Left ventricle myocardium inferior (tissue), 1 donor: ENCODE results near the gene RAPGEF4. TPM values are rescaled to one million over a fixed set of nuclear protein-coding genes. Genes with fewer than 3 reads are reported as not detected.

Source experiments
- DNase-seq: peaks from one replicate; pipeline ENCODE4 v3.0.0-alpha.2; 2020
- H3K27ac ChIP-seq: fragments of 200-600 bp; replicated peaks from 2 replicates; pipeline ENCODE4 v1.8.0; 2021
- H3K27me3 ChIP-seq: fragments of 200-600 bp; 2 replicates; pipeline ENCODE4 v1.8.0; 2021; ENCODE audit warnings: low read depth
- H3K36me3 ChIP-seq: fragments of 200-600 bp; 2 replicates; pipeline ENCODE4 v1.8.0; 2021
- H3K4me1 ChIP-seq: fragments of 200-600 bp; 2 replicates; pipeline ENCODE4 v1.8.0; 2021
- H3K4me3 ChIP-seq: fragments of 200-600 bp; 2 replicates; pipeline ENCODE4 v1.8.0; 2021; ENCODE audit warnings: mild to moderate bottlenecking, moderate library complexity
- H3K9me3 ChIP-seq: fragments of 200-600 bp; replicated peaks from 2 replicates; pipeline ENCODE4 v1.8.0; 2021
- intact Hi-C: fragments of 100-400 bp; cut with micrococcal nuclease; formaldehyde crosslinking; loops from one replicate; pipeline ENCODE4 v1.11.0; 2022
- total RNA-seq: library from RNA; stranded (reverse); fragmentation: NEBNext Ultra II Directional; extraction: Animal tissue kit (Norgen Biotek cat#: 25700); gene quantifications from one replicate; pipeline ENCODE4 v1.2.1, GENCODE V29; 2021
- TF ChIP-seq, protein P1 (sequence below): fragments of 200-600 bp; IDR thresholded peaks from 2 replicates; pipeline ENCODE4 v1.8.0; 2021; ENCODE audit warnings: antibody characterized with exemption, mild to moderate bottlenecking, borderline replicate concordance
- donor health status: DM: no; HTN: yes; CAD: no; lungs with severe emphysema.

Gene RAPGEF4
- total RNA-seq, 1 donor from 2014 or later: 3.7 TPM

DNA sequence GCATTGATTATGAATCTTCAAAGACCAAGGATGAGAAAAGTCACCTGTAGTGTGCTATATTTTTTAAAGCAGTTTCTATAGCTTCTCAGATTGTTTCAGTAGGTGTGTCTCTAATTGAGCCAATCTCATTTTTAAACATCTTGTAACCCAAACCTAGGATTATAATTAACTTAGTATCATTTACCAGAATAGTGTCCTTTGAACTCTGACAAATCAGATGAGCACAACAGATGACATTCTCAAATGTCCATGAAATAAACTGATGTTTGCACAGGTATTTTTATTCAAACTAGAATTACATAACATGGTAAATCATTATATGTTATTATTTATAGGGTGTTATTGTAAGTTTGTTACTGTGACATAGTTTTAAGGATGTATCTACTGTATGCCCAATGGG is 213.9 kb downstream of the RAPGEF4 start:
- H3K4me1 ChIP-seq: no peaks in the 10 kb centered on the region
- no peaks in the 10 kb centered on the region for H3K27me3 ChIP-seq
- no peak for DNase-seq
- intact Hi-C loops: no loop called here
- H3K4me3 ChIP-seq: no peak overlapping the region
- no peaks in the 10 kb centered on the region for H3K36me3 ChIP-seq
- H3K9me3 ChIP-seq: no peaks in the 10 kb centered on the region
- TF ChIP-seq, protein P1, sequence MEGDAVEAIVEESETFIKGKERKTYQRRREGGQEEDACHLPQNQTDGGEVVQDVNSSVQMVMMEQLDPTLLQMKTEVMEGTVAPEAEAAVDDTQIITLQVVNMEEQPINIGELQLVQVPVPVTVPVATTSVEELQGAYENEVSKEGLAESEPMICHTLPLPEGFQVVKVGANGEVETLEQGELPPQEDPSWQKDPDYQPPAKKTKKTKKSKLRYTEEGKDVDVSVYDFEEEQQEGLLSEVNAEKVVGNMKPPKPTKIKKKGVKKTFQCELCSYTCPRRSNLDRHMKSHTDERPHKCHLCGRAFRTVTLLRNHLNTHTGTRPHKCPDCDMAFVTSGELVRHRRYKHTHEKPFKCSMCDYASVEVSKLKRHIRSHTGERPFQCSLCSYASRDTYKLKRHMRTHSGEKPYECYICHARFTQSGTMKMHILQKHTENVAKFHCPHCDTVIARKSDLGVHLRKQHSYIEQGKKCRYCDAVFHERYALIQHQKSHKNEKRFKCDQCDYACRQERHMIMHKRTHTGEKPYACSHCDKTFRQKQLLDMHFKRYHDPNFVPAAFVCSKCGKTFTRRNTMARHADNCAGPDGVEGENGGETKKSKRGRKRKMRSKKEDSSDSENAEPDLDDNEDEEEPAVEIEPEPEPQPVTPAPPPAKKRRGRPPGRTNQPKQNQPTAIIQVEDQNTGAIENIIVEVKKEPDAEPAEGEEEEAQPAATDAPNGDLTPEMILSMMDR: no peak
- no peak overlapping the region for H3K27ac ChIP-seq

DNA sequence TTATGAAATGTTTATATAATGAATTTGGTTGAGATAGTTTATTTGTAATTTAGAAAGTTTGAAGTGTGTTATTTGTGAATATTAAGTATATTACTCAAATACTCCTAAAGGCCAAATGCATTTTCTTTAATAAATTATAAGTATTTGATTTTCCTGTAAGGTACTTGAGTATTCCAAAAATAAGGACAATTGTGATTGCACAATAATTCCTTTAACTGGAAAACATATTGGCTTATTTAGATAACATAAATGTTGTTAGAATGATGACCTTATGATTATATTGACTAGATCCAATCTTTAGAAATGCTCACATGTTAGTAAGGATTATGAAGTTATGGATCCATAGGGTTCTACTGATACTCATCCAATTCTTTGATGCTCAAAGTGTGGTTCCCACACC is 214.9 kb downstream of the RAPGEF4 start:
- H3K36me3 ChIP-seq: no peaks in the 10 kb centered on the region
- intact Hi-C loops: no loop called here
- no peak overlapping the region for H3K4me3 ChIP-seq
- no peaks in the 10 kb centered on the region for H3K4me1 ChIP-seq
- no peaks in the 10 kb centered on the region for H3K9me3 ChIP-seq
- no peak overlapping the region for H3K27ac ChIP-seq
- DNase-seq: no peak
- TF ChIP-seq, protein P1: no peak
- no peaks in the 10 kb centered on the region for H3K27me3 ChIP-seq

DNA sequence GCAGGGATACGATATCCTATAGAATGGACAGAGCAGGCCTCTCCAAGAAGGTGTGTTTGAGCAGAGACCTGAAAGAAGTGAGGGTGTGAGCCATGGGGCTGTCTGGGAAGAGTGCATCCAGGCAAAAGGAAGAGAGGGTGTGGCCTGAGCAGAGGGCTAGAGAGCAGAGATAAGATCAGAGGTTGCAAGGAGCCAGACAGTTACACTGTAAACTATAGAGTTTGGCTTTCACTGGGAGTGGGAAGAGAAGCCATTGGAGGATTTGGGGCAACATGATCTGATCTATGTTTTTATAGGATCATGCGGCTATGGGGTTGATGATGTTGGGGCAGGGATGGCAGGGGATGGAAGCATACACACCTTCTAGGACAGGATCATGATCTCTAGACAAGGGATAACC is 215.9 kb downstream of the RAPGEF4 start:
- intact Hi-C loops: no loop called here
- Histone ChIP-seq H3K9me3 (no peaks in the 10 kb centered on the region), H3K4me1 (no peaks in the 10 kb centered on the region), H3K36me3 (no peaks in the 10 kb centered on the region), H3K27me3 (no peaks in the 10 kb centered on the region), H3K4me3 (no peak overlapping the region), H3K27ac (no peak overlapping the region)
- DNase-seq: no peak
- TF ChIP-seq, protein P1: no peak

DNA sequence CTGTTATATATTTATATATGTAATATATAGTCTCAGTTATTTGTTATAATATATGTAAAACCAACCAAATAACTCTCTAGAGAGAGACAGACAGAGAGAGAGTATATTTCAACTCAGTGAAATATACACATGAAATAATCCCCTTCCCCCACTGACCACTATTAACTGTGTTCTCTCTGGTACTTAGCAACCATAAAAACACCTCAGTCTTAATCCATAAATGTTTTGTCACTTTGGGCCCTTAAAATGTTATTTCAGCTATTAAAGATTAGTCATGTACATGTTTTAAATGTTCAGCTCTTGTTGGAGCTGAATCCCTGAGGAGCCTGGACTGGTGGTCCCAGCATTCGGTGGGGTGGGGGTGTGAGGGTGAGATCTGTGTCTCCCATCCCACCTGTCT is 217.8 kb downstream of the RAPGEF4 start:
- H3K4me1 ChIP-seq: no peaks in the 10 kb centered on the region
- no peaks in the 10 kb centered on the region for H3K9me3 ChIP-seq
- intact Hi-C loops: no loop called here
- no peak overlapping the region for H3K4me3 ChIP-seq
- TF ChIP-seq, protein P1: no peak
- no peaks in the 10 kb centered on the region for H3K36me3 ChIP-seq
- H3K27me3 ChIP-seq: no peaks in the 10 kb centered on the region
- H3K27ac ChIP-seq: no peak overlapping the region
- DNase-seq: no peak

DNA sequence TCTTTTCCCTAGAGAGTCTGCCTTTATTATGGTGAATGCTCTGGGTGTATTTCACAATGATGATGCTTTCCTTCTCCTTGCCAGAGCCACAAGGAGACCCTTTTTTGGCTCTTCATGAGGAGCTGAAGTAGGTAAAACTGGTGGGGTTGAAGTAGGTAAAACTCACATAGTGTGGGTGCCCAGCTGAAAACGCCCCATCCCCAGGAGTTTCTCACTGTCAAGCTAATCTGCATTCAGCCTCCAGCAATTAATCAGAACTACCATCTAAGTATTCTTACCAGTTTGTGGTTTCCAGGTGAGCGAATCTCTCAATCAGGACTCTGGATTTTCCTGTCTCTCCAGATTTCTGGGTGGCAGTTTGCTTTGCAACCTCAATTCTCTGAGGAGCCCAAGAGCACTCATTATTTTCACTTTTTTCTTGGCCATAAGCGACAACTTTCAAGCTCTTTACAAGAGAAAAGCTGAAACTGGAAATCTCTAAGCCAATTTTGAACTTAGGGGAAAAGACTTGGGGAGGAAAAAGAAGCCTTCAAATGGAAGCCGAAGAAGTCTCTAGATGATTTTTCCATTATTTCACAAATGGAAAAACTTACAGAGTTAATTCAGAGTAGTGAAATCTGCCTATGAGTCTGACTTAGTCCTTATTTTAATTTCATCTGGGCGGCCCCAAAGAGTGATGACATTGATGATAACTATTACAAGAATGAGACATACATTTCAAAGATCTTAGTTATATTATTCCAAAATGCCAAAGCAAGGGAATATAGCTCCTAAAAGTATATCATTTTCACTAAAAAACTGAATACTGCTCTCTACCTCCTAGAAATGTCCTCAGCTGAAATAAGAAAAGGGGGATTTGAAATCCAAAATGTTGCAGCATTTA is 218.6 kb downstream of the RAPGEF4 start:
- H3K9me3 ChIP-seq: no peaks in the 10 kb centered on the region
- TF ChIP-seq, protein P1: no peak
- H3K27ac ChIP-seq: no peak overlapping the region
- intact Hi-C loops: no loop called here
- H3K4me3 ChIP-seq: no peak overlapping the region
- H3K27me3 ChIP-seq: no peaks in the 10 kb centered on the region
- H3K4me1 ChIP-seq: no peaks in the 10 kb centered on the region
- H3K36me3 ChIP-seq: no peaks in the 10 kb centered on the region
- DNase-seq: no peak
